Hippocampal formation (tissue), 2 donors: ENCODE data around the gene PTPRN2.
"Not testable (repeated sequence)": the region's sequence is repeated elsewhere in the genome, so short reads cannot be mapped to it uniquely, and the experiment has no call there.

Experiments
- DNase-seq, 2 donors: peaks; one replicate each; lab custom pipeline; 2025; lab: John Stamatoyannopoulos, UW

The PTPRN2 gene

DNA sequence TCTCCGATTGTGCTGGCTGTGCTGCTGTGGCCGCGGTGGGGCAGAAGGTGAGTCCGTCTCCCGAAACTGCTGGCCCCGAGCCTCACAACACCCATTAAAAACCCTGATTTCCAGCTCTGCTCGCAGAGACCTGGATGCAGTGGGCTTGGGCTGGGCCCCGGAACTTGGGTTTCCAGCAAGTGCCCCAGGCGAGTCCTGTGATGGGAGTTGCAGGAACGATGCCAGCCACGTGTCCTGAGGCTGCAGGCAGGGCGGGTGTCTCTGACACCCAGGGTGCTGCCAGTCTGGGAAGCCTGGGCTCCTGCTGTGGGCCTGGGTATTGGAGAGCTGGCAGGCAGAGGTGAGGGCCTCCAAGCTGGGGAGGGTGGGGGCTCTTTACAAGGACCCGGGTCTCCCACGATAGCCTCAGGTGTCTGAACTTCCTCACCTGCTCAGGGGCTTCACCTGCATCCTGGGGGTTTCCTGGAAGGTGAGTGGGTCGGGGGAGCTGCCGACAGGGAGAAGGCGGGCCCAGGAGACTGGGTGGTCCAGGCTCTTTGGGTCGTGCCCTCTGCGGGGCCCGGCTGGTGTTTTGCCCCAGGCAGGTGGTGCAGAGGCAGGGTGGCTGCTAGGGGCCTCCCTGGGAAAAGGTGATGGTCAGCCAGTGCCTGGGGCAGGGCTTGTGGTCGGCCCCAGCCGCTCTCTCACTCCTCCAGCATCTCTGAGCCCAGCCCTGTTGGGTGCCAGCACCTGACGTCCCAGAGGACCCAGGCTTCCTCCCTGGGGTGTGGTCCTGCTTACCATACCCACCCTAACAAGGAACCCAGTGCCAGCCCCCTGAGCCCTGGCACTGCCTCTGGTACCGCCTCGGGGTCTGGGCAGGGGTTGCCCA is 1070.5 kb downstream of the PTPRN2 start:
- DNase-seq, result no peak

DNA sequence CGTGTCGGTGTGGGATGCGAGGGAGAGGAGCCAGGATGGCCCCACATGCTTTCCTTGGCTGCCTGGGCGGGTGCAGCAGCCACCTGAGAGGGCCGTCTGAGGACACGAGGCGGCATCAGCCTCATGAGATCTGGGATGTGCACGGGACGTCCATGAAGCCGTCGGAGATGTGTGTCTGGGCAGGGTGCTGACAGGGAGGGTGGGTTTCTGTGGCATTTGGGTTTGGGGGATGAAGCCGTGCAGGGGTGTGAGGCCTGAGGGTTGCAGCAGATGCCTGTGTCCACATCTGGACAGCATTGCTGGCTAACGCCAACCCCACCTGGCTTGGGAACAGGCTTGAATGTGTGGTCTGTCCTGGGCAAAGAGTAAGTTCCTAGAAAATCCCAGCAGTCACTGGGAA is 1071.3 kb downstream of the PTPRN2 start:
- no peak for DNase-seq

DNA sequence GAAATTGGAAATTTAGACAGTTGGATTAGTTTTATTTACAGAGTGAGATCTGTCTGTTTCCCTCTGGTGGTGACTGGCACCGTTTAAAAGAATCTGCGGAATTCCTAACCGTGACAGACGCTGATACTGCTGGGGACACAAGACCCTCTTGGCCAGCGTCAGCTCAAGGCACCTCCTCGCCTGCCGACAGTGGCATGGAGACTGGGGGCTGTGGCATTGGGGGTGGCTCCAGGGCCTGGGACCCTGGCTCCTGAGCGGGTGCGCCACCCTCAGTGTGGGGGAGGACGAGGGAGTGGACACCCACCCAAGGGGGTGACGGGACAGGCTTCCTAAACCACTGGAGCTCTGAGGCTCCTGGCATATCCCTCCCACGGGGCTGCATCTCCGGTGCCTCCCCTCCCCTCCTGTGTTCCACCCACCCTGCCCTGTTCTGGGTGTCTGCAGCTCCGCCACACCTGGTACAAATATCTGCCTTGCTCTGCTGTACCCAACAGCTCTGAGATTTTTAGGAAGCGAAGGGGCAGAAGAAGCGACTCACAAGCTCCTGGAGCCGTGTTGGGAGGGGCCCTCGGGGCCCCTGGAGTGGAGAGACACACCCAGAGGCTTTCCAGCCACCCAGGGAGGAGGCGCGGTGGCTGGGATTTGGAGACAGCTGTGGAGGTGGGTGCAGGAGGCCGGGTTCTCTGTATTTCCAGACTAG is 1072.1 kb downstream of the PTPRN2 start:
- no peak for DNase-seq

DNA sequence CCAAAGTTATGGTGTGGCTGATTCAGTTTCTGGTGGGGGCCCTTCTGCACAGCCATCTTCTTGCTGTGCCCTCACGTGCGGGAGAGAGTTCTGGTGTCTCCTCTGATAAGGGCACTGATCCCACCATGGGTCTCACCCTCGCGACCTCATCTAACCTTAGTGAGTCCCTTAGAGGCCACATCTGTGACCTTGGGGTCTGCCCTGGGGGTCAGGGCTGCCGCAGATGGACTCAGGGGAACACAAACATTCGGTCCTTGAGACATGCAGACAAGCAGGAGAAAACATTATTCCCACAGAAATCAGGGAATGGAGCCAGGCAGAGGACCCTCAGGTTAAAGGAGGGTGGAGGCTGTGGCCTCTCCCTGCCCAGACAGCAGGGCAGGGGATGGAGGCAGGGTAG is 1072.9 kb downstream of the PTPRN2 start:
- no peak for DNase-seq

DNA sequence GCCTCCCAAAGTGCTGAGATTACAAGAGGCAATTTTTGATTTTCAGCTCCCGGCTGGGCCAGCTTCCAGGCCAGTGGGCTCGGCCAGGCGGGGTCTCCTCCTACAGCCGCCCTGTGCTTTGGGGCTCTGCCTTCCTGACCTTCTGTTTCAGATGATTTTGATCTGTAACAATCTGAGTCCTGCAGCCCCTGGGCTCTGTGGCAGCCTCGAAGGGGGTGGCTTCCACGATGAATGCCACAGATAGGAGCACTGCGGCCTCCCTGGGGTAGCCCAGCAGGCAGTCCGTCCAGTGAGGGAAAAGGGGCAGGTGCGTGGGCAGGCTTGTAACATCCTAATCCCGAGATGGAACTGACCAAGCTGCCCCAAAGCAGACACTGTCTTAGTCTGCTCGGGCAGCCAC is 1073.3 kb downstream of the PTPRN2 start:
- DNase-seq, result no peak

DNA sequence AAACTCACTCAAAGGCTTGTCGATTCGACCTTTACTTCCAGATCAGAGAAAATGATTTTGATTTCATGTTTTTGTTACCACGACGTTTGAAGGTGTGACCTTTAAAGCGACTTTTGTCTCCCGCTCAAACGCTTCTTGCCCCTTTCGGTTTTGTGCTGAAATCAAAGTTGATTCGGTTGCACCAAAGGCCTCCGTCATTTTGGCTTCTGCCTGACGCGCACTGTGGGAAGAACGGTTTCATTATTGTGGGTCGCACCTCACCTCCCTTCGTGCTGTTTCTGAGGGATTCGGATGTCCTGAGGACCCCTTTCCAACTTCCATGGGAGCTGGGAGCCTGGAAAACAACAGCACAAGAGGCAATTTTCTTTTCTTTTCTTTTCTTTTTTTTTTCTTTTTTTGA is 1073.9 kb downstream of the PTPRN2 start:
- DNase-seq, result no peak

DNA sequence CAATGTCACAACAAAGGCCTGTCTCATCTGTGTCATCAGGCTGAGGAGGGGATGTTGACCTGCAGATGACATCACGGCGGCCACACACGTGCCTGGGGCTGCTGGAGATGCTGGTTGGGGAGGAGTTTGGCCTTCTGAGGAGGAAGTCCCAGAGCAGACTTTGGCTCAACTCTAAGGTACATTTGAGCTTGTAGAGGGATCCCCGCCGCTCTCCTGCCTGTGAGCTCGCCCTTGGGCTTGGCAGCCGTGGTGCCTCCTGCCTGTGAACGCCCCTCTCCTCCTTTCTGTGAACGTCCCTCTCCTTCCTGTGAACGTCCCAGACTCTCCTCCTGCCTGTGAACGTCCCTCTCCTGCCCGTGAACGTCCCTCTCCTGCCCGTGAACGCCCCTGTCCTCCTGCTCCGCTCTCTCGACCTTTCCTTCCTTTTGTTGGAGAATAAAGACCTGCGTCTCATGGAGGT is 1074.4 kb downstream of the PTPRN2 start:
- no peak for DNase-seq

DNA sequence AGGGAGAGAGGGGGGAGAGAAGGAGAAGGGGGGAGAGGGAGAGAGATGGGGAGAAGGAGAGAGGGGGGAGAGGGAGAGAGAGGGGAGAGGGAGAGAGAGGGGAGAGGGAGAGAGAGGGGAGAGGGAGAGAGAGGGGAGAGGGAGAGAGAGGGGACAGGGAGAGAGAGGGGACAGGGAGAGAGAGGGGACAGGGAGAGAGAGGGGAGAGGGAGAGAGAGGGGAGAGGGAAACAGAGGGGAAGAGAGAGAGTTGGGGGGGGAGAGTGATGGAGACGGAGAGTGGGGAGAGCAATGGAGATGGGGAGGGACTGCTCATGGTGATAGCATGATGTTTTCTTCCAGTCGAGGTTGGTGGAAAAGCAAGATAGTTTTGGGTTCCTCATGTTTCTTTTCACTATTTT is 1078.4 kb downstream of the PTPRN2 start:
- DNase-seq, result no peak

DNA sequence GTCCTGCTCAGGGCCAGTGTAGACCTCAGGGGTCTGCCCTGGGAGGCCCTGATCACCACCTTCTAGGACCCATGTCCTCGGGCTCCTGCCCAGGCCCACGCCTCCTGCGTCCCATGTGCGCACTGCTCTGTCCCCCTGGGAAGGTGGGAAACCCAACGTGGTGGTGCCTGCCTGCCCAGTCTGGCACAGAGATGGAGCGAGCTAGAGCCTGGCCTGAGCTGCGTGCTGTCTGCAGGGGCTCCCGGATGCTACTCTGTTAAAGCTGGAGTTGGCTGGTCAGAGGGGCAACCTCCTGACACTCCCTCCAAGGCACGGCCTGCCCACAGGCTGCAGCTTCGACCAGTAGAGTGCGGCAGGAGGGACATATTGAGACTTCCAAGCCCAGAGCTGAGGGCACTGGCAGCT is 1079.1 kb downstream of the PTPRN2 start:
- DNase-seq, result no peak

DNA sequence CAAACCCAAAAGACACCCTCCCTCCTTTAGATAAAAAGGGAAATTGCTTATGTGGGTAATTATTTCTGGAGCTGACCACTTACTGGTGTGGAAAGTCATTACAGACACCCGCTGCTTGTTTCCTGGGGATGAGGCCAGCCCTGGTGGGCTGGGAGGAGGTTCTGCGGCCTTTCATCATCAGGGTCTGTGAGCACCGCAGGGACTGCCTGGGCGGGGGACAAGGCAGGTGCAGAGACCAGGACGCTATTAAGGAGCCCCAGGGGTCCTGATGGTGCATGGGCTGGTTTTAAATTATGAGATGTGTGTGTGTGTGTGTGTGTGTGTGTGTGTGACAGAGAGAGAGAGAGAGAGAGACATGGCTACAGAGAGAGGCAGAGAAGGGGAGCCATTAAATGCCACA is 1079.6 kb downstream of the PTPRN2 start:
- DNase-seq, result no peak

DNA sequence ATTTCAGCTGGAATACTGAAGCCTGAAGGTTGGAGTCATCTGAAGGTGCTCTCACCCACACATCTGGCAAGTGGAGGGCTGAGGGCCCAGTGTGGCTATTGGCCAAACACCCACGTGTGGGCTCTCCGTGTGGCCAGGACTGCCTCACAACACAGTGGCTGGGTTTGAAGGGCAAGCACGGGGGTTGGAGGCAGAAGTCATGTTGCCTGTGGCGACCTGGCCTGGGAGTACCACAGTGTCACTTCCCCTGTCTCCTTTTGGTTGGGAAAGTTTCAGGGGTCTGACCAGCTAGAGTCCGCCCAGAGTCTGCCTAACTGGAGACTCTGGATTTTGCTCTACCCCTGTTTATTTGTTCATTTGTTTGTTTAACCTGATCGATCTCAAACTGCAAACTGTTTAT is 1081.4 kb downstream of the PTPRN2 start:
- DNase-seq, result no peak

DNA sequence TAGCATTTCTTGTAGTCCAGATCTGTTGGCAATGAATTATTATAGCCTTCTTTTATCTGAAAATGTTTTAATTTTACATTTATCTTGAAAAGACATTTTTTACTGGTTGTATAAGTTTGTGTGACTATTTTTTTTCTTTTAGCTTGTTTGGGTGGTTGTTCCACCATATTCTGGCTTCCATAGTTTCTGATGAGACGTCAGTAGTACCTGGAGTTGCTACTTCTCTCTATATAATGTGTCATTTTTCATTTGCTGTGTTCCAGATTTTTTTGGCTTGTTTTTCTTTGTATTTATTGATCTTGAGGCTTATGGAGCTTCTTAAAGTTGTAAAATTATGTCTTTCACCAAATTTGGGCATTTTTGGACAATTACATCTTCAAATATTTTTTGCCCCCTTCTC is 1082.0 kb downstream of the PTPRN2 start:
- no peak for DNase-seq

DNA sequence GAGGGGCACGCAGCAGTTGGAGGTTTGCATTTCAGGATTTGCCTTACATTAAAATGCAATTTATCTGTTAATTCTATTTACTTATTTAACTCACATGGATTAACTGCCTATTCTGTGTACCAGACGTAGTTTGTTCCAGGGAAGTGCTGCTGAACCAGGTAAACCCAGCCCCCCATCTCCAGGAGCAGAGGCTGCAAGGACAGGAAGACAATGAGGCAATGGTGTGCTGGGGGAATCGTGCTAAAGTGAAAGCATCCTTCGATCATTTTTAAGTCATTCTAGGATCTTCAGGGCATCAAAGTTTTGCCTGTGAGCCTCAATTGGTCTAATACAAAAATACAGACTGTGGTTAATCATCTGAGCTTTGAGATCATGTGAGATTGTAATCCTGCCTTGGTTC is 1084.4 kb downstream of the PTPRN2 start:
- no peak for DNase-seq

DNA sequence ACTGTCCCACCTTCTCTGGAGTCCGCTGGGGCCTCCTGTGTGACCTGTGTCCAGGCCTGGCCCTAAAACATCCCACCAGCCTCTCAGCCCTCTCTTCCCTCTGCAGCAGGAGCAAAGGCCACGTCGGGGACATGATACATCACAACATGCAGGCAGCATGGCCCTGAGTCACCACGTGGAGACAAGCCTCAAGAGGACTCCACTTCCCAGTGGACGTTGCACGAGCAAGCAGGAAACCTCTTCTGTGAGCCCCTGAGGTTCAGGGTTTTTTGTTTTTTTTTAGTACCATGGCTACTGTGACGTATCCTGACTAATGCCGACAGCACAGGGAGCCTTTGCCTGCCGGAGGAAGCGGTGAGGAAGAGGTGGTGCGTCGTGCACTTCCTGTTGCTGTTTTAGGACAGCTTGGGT is 1084.9 kb downstream of the PTPRN2 start:
- no peak for DNase-seq

DNA sequence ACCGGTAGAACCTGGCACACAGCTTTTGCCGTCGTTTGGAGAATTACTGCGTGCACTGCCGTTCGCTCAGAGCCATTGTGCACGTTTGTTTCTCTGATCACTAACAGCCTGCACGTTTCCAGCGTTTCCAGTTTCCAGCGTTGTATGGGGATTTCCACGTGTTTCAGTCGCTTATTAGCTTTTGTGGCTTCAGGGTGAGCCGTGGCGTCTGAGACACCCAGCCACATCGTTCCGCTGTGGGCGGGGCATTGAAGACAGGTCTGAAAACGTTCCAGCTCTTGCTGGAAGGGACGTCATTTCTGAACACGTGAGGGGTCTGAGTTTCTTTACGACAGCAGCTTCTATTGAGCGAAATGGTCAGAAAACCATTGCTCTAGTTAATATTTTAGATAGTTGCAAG is 1086.0 kb downstream of the PTPRN2 start:
- DNase-seq, result no peak

DNA sequence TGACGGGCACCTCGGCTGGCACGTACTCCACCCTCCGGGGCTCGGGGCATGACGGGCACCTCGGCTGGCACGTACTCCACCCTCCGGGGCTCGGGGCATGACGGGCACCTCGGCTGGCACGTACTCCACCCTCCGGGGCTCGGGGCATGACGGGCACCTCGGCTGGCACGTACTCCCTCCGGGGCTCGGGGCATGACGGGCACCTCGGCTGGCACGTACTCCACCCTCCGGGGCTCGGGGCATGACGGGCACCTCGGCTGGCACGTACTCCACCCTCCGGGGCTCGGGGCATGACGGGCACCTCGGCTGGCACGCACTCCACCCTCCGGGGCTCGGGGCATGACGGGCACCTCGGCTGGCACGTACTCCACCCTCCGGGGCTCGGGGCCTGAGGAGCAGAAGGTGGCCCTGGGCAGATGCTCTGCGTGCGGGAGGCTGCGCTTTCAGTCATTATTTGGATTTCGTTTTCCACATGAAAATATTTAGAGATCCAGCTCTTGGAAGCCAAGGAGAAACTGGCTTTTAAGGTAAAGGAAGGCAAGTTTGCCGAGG is 1086.6 kb downstream of the PTPRN2 start:
- DNase-seq, result not testable (repeated sequence)

DNA sequence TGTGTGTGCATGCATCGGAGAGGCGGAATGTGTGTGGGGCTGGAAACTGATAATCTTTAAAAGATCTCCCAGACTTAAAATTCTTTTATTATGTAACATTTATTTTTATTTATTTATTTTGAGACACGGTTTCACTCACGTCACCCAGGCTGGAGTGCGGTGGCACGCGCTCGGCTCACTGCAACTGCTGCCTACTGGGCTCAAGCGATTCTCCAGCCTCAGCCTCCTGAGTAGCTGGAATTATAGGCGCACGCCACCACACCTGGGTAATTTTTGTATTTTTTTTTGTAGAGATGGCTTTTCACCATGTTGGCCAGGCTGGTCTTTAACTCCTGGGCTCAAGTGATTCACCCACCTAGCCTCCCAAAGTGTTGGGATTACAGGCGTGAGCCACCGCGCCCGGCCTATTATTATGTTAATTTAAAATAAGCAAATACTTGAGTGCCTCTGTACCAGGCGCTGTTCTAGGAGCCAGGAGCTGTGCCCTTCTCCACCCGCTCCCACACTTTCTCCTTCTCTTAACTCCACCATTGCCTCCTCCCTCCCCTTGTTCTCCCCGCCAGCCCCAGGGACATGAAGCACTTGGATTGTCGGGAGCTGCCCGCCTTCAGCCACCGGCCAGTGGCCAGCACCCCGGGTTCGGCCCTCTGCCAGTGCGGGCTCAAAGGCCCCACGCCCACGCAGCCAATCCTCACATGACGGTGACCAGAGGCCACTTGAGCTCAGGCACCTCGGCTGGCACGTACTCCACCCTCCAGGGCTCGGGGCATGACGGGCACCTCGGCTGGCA is 1087.3 kb downstream of the PTPRN2 start:
- no peak for DNase-seq

DNA sequence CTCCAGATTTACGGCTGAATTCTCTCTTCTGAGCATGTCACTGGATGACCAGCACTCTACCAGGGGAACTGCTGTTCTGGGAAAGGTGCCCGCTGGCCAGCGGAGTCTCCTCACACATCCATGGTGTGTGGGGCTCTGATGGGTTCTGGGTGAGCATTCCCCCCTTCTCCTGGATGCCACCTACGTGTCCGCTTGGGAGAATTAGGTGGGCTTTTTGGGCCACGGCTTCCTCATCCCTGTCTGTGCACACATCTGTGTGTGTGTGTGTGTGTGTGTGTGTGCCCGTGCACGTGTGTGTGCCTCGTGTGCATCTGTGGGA is 1087.8 kb downstream of the PTPRN2 start:
- DNase-seq, result no peak

DNA sequence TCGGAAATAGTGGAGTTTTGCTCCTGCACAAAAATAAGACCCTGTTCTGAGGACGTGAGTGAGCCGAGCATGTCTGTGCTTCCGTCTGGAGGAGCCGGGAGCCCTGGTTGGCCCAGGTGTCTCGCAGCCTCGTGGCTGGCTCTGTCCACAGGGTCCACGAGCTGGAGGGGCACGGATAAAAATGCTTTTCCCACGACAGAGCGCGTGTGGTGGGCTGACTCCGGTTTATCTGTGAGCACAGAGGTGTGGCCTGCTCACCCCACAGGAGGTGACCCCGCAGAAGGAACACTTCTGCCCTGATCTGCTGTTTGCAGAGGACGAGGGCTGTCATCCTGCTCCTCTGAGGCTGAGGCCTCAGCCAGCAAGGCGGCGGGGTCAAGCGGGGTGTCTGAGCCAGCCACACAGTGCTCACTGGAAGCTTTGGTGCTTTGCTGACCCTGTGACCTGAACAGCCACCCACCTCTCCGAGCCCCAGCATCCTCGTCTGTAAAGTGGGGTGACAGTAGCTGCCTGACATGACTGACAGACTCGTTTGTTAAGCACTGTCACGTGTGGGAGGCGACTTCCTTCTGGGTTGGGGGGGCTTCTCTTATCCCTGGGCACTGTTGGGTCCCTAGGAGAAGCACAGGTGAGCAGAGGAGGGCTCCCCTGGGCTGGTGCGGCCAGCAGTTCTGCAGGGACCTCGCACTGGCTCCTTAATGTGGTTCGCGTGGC is 1088.3 kb downstream of the PTPRN2 start:
- no peak for DNase-seq

DNA sequence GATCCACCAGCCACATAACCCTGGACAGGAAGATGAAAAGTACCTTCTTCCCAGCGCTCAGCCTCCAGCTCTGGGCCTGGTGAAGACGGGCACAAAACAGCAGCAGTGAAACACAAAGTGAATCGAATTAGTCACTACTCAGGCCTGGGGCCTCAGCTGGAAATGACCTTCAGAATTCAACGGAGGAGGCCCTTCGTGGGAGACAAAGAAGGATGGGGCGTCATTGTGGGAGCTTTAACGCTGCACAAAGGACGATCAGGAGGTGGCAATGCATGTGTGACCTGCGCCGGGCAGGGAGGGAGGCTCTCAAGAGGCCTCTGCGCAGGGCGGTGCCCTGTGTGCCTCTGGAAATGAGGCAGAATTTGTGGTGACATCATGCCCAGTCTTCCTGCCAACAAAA is 1089.0 kb downstream of the PTPRN2 start:
- no peak for DNase-seq

DNA sequence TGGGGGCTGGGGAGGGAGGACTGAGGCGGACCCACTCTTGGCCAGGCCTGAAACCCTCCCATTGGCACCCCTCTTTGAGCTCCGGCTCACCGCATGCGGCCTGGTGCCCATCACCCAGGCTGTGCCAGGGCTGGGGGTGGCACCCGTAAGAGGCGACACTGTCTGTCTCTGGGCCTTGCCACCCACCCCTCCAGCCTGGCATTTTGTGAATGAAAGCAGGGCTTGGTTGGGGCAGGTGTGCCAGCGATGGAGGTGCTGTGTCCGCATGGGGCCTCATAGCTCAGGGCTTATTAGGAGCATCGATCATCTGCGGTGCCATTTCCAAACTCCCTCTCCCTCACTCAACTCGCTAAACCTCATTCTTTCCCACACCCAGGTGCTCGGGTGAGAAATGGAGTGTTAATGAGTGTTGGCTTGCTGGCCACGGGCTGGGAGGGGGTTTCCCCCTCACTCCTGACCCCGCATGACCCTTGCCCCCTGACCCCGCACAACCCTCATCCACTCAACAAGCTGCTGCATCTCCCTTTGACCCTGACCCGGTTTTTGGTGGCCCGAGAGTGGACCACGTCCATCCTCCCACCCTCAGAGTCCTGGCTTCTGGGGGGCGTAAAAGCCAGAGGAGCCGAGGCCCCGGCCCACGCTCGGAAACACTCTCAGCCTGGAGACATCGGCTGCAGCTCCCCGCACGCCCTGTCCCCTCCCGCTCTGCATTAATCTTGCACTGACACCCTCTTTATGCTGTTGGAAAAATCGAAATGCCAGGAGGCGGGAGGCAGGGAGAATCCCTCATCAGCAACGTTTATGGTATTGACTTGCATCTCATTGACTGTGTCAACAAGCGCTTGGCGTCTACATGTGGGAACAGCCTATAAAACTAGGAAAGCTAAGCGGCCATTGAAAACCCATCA is 1089.6 kb downstream of the PTPRN2 start:
- DNase-seq, result no peak
